Fibroblast of the aortic adventitia (primary cell): ENCODE data around the gene NUP214. TPM values are rescaled to one million over a fixed set of nuclear protein-coding genes. Genes with fewer than 3 reads are reported as not detected.
"Not testable (repeated sequence)": the region's sequence is repeated elsewhere in the genome, so short reads cannot be mapped to it uniquely, and the experiment has no call there.

Source experiments
- DNase-seq: peaks from one replicate; pipeline ENCODE4 v3.0.0-alpha.2; 2010; ENCODE audit warnings: low read depth
- H3K4me3 ChIP-seq: 2 replicates; pipeline ENCODE4 v1.5.1; 2011; ENCODE audit warnings: low read depth, mild to moderate bottlenecking, control low read depth, low read length, moderate library complexity
- total RNA-seq: library from RNA; depleted of rRNA; stranded (reverse); fragments of >200 nt; gene quantifications from 2 replicates; pipeline ENCODE4 v1.2.3, GENCODE V29; 2012; ENCODE audit warnings: low replicate concordance
- TF ChIP-seq, protein P1 (sequence below): IDR thresholded peaks from 2 replicates; pipeline ENCODE4 v1.5.1; 2011; ENCODE audit warnings: mild to moderate bottlenecking, low read length, control low read depth, inconsistent platforms; ENCODE audit not compliant: insufficient read depth

The NUP214 gene
- total RNA-seq, 1 donor, result 20.2 TPM

DNA sequence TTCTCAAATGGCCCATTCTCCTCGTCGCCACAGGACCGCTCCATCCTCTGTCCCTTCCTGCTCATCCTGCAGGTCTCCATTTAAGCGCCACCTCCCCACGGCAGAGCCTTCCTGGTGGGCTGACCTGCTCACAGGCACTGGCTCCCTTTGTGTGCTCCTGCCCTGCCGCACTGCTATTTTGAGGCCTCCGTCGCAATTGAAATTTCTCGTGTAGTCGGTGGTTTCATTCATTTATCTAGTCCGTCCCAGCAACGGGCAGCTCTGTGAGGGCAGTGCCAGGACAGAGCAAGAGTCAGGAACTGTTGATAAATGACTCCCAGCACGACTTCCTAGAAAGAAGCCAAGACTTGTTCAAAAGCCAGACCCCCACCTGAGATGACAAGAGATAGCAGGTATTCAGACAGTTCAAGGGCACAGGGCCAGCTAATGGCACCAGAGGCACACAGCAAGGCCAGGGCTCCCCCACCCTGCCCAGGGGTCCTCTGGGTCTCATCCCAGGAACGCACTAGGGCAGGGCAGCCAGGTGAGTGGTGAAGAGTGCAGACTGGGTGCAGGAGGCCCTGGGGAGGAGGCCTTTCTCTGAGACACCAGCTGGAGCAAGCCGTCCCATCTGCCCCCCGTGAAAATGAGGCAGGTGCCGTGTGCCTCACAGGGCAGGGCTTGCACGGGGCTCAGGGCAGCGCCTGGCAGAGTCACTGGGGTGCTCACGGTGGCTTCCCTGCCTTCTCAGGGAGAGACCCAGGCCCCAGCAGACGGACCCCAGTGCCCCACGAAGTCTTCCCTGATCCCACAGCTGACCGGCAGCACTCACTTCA is 114.0 kb downstream of the NUP214 start:
- TF ChIP-seq, protein P1, sequence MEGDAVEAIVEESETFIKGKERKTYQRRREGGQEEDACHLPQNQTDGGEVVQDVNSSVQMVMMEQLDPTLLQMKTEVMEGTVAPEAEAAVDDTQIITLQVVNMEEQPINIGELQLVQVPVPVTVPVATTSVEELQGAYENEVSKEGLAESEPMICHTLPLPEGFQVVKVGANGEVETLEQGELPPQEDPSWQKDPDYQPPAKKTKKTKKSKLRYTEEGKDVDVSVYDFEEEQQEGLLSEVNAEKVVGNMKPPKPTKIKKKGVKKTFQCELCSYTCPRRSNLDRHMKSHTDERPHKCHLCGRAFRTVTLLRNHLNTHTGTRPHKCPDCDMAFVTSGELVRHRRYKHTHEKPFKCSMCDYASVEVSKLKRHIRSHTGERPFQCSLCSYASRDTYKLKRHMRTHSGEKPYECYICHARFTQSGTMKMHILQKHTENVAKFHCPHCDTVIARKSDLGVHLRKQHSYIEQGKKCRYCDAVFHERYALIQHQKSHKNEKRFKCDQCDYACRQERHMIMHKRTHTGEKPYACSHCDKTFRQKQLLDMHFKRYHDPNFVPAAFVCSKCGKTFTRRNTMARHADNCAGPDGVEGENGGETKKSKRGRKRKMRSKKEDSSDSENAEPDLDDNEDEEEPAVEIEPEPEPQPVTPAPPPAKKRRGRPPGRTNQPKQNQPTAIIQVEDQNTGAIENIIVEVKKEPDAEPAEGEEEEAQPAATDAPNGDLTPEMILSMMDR, result no peak
- H3K4me3 ChIP-seq, result no peak overlapping the region
- no peak for DNase-seq

DNA sequence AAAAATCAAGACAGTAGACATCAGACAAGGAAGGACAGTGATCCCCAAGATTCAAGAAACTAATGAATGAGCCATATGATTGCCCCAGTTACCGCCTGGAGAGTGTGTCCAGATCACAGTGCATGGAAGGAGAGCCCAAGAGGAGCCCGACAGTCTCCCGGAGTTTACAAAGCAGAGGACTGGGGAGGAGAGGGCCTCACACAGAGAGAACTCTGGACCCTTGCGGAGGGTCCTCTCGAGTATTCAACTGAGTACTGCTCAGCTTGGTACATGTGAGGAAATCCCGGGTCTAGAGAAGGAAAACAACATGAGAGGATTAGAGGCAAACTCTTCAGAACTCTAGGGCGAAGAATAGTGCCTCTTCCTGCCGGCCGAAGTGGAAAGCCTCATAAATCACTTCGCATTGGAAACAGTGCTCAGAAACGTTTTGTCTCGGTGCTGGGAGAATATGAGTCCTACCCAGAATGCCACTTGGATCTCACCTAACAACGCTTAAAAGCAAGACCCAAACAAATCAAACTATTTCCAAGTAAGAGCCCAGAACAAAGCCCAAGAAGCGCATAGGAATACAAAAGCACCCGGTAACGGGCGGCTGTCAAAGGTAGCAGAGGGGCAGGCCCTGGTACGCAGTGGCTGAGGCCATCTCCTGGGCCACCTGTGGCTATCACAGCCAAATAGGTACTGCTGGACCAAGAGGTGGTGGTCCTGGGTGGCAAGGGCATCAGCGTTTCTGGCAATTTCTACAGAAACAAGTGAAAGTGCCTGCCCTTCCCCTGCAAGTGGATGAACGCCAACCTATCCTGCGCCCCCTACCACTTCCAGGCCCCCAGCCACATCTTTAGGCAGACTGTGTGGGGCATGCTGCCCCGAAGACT is 114.9 kb downstream of the NUP214 start:
- no peak overlapping the region for H3K4me3 ChIP-seq
- TF ChIP-seq, protein P1, result no peak
- no peak for DNase-seq

DNA sequence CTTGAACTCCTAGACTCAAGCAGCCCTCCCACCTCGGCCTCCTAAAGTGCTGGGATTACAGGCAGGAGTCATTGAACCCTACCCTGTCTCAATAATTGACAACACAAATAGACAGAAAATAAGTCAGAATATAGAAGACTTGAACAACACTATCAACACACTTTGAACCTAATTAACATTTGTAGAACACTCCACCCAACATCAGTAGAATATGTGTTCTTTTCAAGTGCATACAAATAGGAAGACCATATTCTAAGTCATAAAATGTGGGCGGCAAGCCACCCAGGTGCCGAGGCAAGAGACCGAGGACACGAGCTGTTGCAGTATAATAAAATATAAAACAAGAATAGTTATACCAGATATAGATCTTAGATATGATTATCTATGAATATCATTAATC is 118.9 kb downstream of the NUP214 start:
- not testable (repeated sequence) for DNase-seq, H3K4me3 ChIP-seq

DNA sequence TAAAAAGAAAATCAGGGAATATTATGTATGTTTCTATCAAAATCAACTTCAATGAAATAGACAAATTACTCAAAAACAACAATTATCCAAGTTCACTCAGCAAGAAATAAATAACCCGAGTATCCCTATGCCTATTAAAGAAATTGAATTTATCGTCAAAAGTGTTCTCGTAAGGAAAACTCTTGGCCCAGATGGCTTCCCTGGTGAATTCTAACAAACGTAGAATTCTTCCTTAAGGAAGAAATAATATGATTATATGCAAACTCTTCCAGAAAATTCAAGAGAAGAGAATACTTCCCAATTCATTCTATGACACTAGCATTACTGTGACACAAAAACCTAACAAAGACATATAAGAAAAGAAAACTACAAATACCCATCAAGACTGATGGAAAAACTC is 121.2 kb downstream of the NUP214 start:
- no peak for DNase-seq
- no peak overlapping the region for H3K4me3 ChIP-seq
- TF ChIP-seq, protein P1, result no peak

DNA sequence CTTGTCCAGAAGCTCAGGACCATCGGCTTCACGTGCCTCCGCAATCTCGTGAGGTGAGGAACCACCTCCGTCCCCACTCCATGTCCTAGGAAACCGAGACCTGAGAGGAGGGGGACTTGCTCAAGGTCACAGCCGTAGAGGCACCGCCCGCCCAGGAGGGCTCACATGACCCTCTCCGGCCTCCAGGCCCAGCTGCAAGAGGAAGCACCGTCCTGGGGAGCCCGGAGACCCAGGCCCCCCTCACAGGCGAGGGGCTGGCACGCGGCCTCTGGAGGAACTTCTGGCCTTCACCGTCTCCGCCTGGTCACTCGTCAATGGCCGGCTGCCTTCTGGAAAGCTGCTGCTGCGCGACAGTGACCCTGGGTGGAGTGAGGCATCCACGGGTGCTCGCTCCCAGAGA is 126.7 kb downstream of the NUP214 start:
- H3K4me3 ChIP-seq, result no peak overlapping the region
- no peak for DNase-seq

DNA sequence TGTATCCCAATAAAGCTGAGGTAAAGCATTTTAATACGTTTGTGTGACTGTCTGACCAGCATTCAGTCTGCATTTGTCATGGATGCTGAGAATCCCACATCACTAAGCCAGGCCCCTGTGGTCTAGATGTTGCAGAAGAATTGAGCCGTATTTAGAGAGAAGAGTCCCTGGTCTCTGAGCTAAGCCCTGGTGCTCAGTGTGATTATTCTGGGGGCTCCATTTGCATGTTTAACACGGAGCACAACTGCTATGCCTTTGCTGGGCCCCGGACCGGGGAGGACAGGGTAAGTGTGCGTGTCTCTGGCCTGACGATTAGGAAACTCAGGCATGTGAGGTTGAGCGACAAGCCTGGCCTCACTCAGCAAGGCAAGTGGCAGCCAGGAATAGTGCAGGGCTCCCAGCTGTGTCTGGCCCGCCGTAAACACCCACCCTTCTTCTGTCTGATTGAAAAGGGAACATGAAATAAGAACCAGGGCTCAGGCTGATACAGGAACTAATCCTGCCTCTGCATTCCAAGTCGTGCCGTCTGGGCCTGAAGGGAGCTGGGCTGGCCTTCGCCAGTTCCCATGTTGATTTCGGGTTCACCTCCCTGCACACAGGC is 128.6 kb downstream of the NUP214 start:
- no peak overlapping the region for H3K4me3 ChIP-seq
- TF ChIP-seq, protein P1, result no peak
- no peak for DNase-seq

More for the DNA sequence above, 126.7 kb downstream of the NUP214 start:
- TF ChIP-seq, protein P1, result no peak

DNA sequence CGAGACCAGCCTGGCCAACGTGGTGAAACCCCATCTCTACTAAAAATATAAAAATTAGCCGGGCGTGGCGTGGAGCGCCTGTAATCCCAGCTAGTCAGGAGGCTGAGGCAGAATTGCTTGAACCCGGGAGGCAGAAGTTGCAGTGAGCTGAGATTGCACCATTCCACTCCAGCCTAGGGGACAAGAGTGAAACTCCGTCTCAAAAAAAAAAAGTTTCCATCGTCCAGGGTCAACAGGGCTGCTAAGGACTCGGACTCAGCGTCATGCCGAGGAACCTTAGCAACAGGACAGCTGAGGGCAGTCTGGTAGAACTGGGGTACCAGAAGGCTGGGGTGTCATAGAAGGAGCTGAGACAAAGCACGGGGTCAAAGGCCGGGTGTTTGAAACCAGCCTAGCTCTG is 129.2 kb downstream of the NUP214 start:
- TF ChIP-seq, protein P1, result no peak
- no peak for DNase-seq
- H3K4me3 ChIP-seq, result no peak overlapping the region
